Measurements from ENCODE around the gene SLC1A5.

SLC1A5 gene

DNA sequence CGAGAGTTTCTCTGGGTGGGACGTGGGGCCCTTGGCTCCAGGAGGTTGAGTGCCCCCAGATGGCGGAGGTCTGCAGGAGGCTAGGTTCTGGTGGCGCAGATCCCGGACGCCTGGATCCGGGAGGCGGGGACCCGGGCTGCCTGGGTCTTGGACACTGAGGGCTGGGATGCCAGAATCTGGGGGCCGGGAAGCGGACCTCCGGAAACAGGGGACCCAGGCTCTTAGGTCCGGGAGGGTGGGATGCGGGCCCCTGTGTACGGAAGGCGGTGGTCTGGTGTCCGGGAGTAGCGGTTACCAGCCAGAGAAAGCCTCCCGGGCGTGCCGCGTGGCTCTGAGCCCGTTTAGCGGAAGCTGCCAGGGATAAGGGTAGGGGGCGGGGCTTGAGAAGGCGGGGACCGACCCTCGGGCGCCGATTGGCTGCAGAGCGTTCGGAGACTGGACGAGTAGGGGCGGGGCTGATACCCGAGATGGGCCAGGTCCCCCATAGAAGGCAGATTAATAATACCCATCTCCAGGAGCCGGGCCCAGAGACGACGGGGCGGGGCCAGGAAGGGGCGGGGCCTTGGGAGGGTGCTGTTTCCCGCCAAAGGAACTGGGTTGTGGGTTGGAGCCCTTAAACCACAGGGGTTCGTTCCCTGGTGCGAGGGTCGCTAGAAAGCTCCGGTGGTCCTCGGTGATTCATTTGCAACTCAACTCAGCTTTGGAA is at the start of gene SLC1A5:
SLC1A5 (minus strand) TSS at position 333 of the 706 bp plus-strand sequence. CDS start 629 bp downstream, outside the sequence.
- peak; percentile 90 for DNase-seq (ENCODE audit: low read depth)
- peak within 1 kb of the TSS; percentile 96 for H3K4me3 ChIP-seq (ENCODE audit: control insufficient read depth, low read depth, low read length)
- TF ChIP-seq CTCF (IDR thresholded peaks at IDR 0.05; ENCODE audit: control insufficient read depth, insufficient read depth, low read depth, low read length, missing control alignments): peak; percentile 9

- no peak for TF ChIP-seq CTCF (IDR thresholded peaks at IDR 0.05; ENCODE audit: control insufficient read depth, insufficient read depth, low read depth, low read length, missing control alignments)
- DNase-seq (ENCODE audit: low read depth): no peak
- H3K4me3 ChIP-seq (ENCODE audit: control insufficient read depth, low read depth, low read length): no peak overlapping the region
Measured at GRCh38 chr19:46838160-46838559, 49.8 kb upstream of the SLC1A5 start.

- no peak overlapping the region for H3K4me3 ChIP-seq (ENCODE audit: control insufficient read depth, low read depth, low read length)
- TF ChIP-seq CTCF (IDR thresholded peaks at IDR 0.05; ENCODE audit: control insufficient read depth, insufficient read depth, low read depth, low read length, missing control alignments): no peak
- DNase-seq (ENCODE audit: low read depth): no peak
Measured at GRCh38 chr19:46834984-46835383, 46.6 kb upstream of the SLC1A5 start.

DNA sequence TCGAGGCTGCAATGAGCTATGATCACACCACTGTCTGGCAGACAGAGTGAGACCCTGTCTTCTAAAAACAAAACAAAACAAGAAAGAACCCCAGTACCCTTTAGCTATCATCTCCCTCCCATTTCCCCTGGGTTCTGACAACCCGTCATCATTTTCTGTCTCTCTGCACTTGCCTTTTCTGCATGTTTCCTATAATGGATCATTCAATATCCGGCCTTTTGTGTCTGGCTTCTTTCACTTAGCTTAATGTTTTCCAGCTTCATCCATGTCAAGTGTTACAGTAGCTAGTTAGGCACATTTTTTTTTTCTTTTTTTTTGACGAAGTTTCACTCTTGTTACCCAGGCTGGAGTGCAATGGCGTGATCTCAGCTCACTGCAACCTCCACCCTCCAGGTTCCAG is 45.7 kb upstream of the SLC1A5 start:
- TF ChIP-seq CTCF (IDR thresholded peaks at IDR 0.05; ENCODE audit: control insufficient read depth, insufficient read depth, low read depth, low read length, missing control alignments): no peak
- DNase-seq (ENCODE audit: low read depth): no peak
- H3K4me3 ChIP-seq (ENCODE audit: control insufficient read depth, low read depth, low read length): no peak overlapping the region

- no peak for TF ChIP-seq CTCF (IDR thresholded peaks at IDR 0.05; ENCODE audit: control insufficient read depth, insufficient read depth, low read depth, low read length, missing control alignments)
- DNase-seq (ENCODE audit: low read depth): no peak
- H3K4me3 ChIP-seq (ENCODE audit: control insufficient read depth, low read depth, low read length): no peak overlapping the region
Measured at GRCh38 chr19:46830864-46831263, 42.5 kb upstream of the SLC1A5 start.

DNA sequence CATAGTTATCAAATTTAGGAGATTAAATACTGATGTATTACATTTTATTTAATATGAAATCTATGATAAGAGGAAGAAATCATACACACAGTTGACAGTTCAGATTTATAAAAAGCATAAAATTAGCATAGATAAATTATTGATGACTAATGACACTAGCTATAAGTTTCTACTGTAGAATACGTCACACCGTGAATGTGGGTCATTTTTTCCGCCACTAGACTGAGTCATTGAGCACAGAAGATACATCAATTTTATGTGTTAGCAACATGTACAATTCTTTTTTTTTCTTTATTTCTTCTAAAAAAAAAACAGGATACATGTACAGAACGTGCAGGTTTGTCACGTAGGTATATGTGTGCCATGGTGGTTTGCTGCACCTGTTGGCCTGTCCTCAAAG is 40.1 kb upstream of the SLC1A5 start:
- no peak for TF ChIP-seq CTCF (IDR thresholded peaks at IDR 0.05; ENCODE audit: control insufficient read depth, insufficient read depth, low read depth, low read length, missing control alignments)
- no peak overlapping the region for H3K4me3 ChIP-seq (ENCODE audit: control insufficient read depth, low read depth, low read length)
- no peak for DNase-seq (ENCODE audit: low read depth)
